Panc1 (cell line): ENCODE data around the gene CAMTA2.

ENCODE experiments used
- POLR2AphosphoS5 ChIP-seq: IDR thresholded peaks from 2 replicates; pipeline ENCODE4 v1.6.1; 2012; ENCODE audit warnings: mild to moderate bottlenecking, low read depth, low read length, moderate library complexity
- SIN3A ChIP-seq: IDR thresholded peaks from 2 replicates; pipeline ENCODE4 v1.6.1; 2012; ENCODE audit warnings: low read depth, mild to moderate bottlenecking, low read length, moderate library complexity, borderline replicate concordance; ENCODE audit not compliant: insufficient read depth
- TCF7L2 ChIP-seq: IDR thresholded peaks from 2 replicates; pipeline ENCODE4 v1.6.1; 2011; ENCODE audit warnings: mild to moderate bottlenecking, low read depth, low read length, inconsistent platforms
- TF ChIP-seq, protein P1 (sequence below): fragments of 450-650 bp; IDR thresholded peaks from 2 replicates; pipeline ENCODE4 v1.5.1; 2017; ENCODE audit warnings: mild to moderate bottlenecking
- TF ChIP-seq, protein P2 (sequence below), 2 experiments: IDR thresholded peaks; 2 replicates each; pipeline ENCODE4 v1.6.1; 2011 to 2012; ENCODE audit warnings: low read depth in 2 of 2, control low read depth in 1 of 2, low read length in 1 of 2, mild to moderate bottlenecking in 1 of 2, moderate library complexity in 1 of 2; ENCODE audit not compliant: insufficient read depth in 1 of 2

- TF ChIP-seq, protein P1, sequence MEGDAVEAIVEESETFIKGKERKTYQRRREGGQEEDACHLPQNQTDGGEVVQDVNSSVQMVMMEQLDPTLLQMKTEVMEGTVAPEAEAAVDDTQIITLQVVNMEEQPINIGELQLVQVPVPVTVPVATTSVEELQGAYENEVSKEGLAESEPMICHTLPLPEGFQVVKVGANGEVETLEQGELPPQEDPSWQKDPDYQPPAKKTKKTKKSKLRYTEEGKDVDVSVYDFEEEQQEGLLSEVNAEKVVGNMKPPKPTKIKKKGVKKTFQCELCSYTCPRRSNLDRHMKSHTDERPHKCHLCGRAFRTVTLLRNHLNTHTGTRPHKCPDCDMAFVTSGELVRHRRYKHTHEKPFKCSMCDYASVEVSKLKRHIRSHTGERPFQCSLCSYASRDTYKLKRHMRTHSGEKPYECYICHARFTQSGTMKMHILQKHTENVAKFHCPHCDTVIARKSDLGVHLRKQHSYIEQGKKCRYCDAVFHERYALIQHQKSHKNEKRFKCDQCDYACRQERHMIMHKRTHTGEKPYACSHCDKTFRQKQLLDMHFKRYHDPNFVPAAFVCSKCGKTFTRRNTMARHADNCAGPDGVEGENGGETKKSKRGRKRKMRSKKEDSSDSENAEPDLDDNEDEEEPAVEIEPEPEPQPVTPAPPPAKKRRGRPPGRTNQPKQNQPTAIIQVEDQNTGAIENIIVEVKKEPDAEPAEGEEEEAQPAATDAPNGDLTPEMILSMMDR: no peak
- no peak for TF ChIP-seq SIN3A
- peak; percentile 55; the same call in 1 of the 2 replicates for TF ChIP-seq POLR2AphosphoS5
- TF ChIP-seq, protein P2, sequence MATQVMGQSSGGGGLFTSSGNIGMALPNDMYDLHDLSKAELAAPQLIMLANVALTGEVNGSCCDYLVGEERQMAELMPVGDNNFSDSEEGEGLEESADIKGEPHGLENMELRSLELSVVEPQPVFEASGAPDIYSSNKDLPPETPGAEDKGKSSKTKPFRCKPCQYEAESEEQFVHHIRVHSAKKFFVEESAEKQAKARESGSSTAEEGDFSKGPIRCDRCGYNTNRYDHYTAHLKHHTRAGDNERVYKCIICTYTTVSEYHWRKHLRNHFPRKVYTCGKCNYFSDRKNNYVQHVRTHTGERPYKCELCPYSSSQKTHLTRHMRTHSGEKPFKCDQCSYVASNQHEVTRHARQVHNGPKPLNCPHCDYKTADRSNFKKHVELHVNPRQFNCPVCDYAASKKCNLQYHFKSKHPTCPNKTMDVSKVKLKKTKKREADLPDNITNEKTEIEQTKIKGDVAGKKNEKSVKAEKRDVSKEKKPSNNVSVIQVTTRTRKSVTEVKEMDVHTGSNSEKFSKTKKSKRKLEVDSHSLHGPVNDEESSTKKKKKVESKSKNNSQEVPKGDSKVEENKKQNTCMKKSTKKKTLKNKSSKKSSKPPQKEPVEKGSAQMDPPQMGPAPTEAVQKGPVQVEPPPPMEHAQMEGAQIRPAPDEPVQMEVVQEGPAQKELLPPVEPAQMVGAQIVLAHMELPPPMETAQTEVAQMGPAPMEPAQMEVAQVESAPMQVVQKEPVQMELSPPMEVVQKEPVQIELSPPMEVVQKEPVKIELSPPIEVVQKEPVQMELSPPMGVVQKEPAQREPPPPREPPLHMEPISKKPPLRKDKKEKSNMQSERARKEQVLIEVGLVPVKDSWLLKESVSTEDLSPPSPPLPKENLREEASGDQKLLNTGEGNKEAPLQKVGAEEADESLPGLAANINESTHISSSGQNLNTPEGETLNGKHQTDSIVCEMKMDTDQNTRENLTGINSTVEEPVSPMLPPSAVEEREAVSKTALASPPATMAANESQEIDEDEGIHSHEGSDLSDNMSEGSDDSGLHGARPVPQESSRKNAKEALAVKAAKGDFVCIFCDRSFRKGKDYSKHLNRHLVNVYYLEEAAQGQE (IDR thresholded peaks at IDR 0.05; ENCODE audit: insufficient read depth in 1 of 2, low read depth in 2 of 2, low read length in 1 of 2): no peak
- TF ChIP-seq TCF7L2: no peak
Measured at GRCh38 chr17:4967539-4968485, 19.7 kb downstream of the CAMTA2 start, which contains the start of gene SPAG7.
